Activated CD4-positive, CD25-positive, alpha-beta regulatory T cell (primary cell): Measurements from ENCODE around the gene GRIK4.
"Not testable (repeated sequence)": the region's sequence is repeated elsewhere in the genome, so short reads cannot be mapped to it uniquely, and the experiment has no call there.

ENCODE experiments used
- DNase-seq, 4 experiments: peaks; one replicate each; lab custom pipeline; 2025; lab: John Stamatoyannopoulos, UW

GRIK4 gene

DNA sequence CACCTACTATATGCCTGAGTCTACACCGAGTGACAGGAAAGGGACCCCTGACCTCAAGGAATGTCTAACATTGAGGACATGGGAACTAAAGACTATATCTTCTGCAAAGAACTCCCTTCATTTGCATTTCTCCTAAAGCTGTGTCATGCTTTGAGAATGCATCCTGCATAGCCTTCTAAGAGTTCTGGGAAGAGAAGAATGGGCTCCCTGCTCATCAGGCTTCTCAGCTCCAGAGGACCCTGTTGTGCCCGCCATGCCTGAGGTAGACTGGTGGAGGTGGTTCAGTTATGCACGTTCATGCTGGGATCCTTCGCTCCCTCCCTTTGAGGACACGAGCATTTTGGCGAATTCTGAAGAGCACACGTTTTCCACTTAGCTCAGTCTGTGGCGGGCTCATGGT is 63.3 kb downstream of the GRIK4 start:
- no peak for DNase-seq

DNA sequence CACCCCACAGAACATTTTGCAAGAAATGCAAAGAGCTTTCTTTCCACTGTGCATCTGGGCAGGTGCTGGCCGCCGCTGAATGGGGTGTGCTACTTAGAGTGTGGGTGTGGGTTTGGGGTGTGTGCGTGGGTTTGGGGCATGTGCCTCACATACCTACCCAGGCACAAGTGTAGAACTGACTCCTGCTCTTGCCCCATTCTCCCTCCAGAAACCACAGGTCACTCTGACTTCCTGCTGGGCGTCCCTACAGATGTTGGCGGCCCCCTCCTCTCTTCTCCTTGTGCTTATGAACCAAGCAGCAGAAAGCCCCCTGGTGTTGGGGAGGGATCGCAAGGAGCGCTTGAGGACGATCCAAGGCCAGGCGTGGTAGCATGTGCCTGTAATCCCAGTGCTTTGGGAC is 63.9 kb downstream of the GRIK4 start:
- DNase-seq = no peak

DNA sequence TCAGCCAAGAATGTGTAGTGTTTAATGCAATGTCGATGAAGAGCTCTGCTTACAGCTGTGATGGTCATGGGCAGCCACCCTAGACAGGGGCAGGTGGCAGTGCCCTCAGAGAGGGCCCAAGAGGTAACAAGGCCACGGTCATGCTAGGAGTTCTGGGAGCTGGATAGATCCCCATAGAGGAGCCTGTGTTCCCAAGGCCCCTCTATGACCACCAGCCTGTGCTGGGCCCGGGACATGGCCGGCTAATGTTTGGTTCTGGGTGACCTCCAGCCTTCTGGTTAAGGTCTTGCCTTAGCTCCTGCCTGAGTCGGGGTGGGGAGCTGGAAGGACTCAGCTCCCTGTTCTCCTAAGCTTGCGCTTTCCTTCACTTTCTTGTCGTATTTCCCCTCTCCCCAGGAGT is 65.1 kb downstream of the GRIK4 start:
- DNase-seq = no peak

DNA sequence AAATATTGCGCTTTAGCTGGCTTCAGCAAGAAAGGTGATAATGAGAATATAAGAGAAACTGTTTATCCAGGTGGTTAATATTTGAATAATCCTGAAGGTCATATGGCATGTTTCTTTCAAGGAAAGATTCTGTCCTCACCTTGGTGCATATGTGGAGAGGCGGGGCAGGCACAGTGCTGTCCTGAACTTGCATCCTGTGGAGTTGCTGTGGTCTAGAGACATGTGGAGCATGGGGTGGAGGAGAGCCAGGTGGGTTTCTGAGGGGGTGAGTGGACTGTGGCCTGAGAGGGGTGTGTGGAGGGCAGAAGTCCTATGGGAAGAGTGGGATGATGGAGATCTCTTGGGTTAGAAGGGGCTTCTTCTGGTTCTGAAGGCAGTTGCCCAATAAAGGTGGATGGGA is 65.5 kb downstream of the GRIK4 start:
- DNase-seq = no peak

DNA sequence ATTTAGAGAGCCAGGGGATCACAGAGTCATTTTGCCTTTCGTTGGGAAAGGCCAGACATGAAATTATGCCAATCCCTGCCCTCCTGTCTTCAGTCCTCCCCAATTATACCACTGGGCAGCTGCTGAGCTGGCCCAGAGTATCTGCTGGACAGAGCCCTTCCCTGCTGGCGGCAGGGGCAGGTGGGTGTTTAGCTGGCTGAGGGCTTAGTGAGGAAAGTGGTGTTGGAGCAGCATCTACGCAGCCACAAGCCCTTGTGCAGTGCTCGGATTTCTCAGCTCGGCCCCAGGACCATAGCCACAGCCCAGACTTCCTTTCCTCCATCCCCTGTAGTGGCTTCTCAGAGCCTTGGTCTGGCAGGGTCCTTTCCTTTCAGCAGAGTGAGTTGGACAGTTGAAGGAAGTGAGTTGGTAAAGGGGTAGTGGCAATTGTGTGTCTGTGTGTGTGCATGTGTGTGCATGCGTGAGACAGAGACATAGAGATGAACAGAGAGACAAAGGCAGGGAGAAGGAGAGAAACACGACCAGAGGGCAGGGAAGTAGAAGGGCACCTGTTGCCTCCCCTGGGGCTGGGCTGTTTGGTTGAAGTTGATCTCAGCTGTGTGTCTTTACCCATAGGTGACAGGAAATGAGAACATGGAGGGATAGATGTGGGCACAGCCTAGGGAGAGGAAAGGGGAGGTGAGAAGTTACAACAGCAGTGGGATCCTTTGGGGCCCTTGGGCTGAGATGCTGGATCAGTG is 66.2 kb downstream of the GRIK4 start:
- no peak for DNase-seq

DNA sequence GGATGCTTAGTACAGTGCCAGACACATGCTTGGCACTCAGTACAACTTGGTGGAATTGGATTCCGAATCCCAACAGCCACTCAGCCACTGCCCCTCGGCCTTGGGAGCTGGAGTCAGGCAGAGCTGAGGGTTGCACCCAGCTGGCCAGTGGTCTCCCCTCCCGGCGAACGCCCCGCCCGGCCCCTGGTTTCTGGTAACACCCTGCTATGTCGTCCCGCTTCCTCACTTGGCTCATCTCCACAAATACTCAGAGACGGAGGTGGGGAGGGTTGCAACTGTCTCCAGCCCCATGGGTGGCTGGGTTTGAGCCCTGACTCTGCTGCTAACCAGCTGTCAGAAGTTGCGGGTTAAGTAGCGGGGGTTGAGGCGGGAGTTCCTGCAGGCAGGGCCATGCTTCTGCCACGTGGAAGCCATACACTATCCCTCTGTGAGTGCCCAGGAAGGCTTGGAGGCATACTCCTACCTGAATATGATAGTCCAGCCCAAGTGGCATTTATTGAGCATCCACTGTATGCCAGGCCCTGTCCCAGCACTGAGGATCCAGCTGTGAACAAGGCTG is 67.1 kb downstream of the GRIK4 start:
- no peak for DNase-seq

DNA sequence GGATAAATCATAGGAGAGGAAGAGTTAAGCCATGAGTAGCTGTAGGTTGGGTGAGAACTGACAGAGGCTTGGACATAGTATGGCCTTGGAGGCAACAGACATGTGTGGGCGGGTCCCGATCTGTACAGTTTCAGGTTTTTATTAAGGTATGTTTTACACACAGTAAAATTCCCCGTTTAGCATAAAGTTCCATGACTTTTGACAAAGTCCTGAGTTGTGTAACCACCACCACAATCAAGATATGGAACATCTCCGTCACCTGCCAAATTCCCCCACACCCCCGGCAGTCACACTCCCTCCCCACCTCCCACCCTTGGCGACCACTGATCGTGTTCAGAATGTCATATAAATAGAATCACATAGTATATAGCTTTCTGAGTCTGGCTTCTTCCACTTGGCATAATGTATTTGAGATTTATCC is 68.1 kb downstream of the GRIK4 start:
- no peak for DNase-seq

DNA sequence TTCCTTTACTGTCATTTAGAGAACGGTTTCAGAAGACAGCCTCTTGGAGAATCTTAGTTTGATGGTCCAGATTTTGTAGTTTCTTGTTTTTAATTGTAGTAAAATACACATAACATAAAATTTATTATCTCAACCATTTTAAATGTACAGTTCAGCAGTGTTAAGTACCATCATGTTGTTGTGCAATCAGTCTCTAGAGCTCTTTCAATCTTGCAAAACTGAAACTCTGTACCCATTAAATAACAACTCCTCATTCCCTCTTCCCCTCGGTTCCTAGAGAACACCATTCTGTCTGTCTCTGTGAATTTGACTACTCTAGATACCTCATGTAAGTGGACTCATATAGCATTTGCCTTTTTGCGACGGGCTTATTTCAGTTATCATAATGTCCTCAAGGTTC is 69.8 kb downstream of the GRIK4 start:
- DNase-seq = no peak

DNA sequence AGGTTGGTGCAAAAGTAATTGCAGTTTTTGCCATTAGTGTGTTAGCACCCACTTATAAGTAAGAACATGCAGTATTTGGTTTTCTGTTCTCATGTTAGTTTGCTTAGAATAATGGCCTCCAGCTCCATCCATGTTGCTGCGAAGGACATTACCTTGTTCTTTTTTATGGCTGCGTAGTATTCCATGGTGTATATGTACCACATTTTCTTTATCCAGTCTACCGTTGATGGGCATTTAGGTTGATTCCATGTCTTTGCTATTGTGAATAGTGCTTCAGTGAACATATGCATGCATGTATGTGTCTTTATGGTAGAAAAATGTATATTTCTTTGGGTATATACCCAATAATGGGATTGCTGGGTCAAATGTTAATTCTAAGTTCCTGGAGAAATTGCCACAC is 71.0 kb downstream of the GRIK4 start:
- not testable (repeated sequence) for DNase-seq

DNA sequence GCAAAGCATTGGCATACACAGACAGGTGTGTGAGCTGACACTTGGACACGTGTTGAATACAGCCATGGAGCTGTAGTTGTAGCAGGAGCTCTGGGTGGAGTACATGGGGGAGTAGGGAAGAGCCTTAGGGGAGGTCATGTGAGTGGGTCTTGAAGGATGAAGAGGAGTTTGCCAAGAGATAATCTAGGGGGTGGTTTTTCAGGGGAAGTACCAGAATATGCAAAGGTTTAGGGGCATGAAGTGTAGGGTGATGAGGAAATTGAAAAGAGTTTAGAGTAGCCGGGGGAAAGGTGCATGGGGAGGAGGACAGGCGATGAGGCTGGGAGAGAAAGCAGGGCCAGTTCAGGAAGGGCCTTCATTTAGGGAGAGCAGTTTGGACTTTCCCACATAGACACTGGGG is 74.5 kb downstream of the GRIK4 start:
- no peak for DNase-seq

DNA sequence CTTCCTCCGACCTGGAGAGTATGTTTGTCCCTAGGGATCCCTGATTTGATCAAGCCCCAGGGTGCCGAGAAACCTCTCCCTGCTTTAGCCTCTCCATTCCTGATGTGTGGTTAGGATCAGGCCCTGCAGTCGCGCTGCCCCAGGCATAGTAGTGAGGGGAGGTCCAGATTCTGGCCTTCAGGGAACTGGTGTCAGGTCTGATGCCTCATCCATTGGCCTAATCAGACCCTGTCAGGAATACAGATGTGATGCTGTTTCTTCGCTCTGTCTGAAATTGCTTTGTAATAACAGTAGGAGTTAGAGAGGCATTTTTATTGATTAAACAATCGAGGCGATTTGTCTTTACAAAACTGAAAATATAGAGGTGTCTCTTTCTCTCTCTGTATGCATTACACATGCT is 75.2 kb downstream of the GRIK4 start:
- DNase-seq = no peak

DNA sequence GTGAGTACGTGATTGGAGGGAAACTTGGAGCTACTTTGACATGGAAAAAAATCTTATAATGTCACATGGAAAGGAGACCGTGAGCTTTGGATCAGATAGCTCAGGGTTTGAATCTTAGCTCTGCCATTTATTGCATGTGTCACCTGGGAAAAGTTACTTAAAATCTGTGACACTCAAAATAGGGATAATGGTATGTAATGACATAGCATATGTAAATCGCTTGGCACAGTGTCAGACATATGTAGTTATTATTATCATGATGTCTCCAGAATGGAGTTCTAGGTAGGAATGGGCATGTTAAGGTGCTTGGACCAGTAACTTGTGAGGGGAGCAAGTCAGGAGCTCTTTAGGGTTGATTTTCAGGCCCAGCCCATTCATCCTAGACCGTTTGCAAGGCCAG is 75.8 kb downstream of the GRIK4 start:
- DNase-seq = no peak

DNA sequence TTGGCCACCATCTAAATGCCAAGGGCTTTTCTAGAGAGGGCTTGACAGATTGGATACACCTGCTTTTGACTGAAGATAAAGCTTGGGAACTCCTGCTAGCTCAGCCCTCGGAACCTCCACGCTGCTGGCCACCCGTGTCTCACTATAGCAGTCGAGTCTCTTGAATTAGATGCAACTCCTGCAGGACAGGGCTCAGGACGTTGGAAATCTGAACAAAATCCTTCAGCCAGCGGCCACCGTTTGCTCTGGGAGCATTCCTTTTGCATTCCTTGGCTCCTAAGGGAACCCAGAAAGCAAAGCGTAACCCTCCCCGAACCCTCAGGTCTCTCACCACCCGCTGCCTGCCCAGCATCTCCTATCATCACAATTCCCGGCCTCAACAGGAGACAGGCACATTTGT is 77.8 kb downstream of the GRIK4 start:
- DNase-seq = no peak

DNA sequence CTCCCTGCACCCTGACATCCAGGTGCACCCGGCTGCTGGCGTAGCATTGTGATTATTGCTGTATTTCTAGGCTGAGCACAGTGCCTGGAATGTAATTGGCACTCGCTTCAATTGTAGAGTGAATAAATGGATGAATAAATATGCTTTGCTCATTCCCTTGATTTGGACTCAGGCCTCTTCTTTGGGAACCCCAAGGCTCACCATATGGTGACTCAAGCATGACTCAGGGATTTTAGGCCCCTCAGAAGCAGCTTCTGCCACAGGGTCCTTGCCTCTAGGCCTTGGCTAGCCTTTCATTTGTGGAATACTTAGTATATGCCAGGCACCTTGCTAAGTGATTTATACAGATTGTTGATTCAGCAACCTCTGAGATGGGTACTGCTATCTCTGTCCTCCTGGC is 78.9 kb downstream of the GRIK4 start:
- DNase-seq = no peak

DNA sequence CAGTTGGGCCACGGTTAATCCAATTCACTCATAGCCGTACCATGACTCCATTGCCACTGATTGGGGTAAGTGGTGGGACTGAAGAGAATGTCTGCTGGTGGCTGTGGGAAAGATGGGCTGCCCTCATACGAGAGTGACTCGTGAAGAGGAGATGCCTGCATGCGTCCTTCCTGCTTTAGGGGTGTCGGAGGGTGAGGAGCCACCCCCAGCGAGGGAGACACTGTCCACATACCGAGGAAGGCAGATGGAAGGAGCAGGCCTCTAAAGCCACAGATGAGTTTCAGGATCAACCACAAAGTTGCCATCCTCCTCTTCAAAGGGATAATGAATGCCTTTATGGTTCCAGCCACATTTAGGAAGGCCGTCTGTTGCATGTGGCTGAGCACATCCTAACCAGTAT is 83.2 kb downstream of the GRIK4 start:
- no peak for DNase-seq

DNA sequence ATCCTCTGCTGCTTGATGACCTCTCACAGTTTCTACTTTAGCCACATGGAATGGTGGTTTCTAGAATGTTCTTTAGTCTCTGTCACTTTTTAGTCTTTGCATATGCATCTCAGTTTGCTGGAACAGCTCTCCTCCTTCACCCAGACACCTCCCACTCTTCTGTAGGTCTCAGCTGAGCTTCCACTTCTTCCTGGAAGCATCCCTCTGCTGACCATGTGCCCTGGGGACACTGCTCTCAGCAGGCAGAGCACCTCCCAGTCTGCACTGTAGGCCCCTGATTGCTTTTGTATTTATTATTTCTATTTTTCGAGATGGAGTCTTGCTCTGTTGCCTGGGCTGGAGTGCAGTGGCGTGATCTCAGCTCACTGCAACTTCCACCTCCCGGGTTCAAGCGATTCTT is 84.0 kb downstream of the GRIK4 start:
- DNase-seq = no peak

DNA sequence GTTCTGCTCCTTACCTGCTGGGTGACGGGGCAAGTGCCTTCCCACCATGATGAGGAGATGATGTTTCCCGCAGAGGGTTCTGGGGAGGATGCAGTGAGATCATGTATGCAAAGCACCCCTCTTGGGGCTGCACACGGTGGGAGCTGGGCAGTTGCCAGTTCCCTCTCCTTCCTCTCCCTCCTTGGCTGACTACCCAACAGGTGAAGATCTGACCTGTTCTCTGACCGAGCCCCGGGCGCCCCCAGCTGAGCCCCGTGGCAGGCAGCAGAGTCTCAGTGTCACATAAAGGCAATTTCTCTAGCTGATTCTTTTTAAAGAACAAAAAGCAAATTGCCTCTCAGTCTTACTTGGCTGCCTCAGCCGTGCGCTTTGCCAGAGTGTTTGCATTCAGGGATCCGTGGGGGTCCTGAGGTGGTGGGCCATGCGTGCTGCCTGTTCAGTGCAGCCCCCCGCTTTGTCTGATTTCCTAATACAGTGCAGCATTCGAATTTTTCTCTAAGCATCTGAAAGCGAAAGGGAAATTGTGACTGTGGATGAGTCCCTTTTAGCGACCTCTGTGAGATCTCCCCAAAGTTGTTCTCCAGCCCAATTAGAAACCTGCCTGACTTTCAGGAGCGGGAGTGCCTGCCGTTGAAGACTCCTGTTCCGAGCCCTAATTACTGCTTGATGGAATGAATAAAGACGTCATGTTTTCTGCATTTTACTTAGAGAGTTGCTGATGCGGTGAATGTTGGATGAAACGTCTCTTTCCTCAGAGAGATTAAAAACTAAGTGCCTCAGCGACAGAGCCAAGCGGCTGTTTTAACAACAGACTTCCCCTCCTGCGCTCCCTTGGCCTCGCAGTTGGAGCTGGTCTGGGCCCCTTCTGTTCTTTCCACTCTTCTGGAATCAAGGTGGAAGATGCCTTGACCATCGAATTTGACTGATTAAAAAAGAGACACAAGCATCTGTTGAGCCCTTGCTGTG is 86.0 kb downstream of the GRIK4 start:
- DNase-seq = no peak

DNA sequence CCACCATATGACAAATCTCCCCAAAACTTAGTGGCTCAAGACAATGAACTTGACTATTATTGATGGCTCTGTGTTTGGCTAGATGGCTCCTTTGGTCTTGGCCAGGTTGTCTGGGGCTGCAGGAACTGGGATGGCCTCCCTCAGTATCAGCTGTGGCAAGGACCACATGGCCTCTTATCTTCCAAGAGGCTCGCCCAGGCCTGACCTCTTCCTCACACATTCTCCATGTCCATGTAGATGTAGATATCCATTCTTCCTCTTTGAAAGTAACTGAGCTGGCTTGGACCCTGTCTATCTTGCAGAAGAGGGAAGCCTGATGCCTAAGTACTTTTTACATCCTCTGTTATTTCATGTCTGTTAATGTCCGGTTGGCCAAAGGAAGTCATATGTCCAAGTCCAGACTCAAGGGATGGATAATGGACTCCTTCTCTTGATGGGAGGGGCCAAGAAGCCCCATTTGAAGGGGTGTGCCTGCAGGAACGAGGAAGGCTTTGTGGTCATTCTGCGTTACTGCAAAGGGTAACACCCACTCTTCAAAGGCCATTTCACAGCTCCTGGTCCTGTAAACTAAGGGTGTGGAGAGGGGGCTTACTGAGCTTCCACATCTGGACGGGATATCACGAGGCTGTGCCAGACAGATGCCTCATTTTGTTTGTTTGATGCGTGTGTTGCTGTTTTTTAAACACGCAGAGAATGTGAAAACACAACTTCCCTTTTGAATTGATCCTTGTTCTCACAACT is 87.1 kb downstream of the GRIK4 start:
- DNase-seq = no peak

DNA sequence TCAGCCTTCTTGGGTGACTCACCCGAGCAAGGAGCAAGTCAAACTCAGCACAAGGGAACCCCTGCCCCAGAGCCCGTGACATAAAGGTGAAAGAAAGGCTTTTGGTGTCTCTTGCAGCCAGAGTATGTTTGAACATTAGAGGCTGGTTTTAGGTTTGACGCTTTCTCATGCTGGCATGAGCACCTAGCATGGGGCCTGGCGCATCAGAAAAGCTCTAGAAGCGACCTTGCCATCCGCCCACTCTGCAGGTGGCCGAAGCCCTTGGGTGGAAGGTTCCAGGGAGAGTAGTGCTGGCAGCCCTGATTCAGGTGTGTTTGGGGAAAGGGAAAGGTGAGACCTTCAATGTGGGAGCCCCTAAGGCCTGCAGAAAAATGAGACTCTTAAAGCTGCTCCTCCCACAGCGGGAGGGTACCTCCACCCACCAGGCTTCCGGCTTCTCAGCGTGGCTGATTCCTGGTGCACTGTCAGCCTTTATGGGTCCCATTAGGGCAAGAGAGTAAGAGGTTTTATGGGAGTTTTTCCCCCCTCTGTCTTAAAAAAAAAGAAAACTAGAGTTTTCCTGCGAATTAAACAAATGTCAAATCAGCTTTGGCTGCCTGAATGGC is 88.4 kb downstream of the GRIK4 start:
- DNase-seq = no peak

DNA sequence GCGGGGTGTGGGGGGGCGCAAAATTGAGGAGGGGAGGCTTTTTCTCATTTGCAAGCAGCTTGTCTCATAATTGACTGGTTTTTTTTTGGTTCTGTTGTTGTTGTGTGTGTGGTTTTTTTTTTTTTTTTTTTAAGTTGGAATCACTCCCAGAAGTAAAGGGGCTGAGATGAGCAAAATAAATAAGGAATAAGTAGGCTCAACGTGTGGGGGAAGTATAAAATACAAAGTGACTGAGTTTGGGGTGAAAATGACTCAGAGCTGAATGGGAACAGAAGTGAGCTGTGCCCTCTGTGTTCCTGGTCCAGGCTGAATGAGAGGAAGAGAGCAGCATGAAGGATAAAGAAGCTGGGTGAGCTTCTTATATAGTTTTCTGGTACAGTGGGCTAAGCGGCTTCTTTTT is 90.0 kb downstream of the GRIK4 start:
- no peak for DNase-seq

DNA sequence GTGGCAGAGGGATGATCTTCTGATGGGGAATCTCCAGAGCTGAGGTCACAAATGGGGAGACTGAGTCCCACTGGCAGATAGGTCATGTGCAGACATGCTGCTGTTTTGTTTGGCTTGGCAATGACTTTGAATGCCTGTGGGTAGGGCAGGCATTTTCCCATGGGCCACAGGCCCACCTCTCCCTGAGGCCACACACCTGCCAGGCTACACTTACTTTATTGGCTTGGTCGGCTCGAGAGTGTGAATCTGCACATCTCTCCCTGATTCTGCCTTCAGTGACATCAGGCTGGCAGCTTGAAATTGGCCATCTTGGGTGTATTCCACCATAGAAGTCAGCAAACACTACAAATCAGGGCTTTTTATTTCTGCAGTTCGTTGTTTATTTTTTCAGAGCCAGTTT is 91.5 kb downstream of the GRIK4 start:
- DNase-seq = no peak

DNA sequence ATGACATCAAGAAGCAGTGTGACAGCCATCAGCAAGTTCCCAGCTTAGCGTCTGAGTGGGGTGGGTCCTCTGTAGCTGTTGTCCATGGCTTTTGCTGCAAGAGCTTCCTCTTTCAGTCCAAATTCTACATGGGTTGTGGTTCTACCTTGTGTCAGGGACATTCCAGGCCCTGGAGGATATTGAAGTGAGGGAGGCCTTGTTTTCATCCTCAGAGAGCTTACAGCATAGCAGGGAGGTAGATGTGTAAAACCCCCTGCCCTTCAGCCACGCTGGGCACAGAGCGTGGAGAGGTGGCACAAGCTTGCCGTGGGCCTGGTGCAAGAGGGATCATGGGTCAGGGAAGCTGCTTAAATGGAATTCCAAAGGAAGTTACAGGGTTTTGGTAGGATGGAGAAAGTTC is 93.9 kb downstream of the GRIK4 start:
- DNase-seq = no peak
